OCI-LY3 (cell line): ENCODE data around the gene TAC3.

ENCODE experiments used
- CTCF ChIP-seq: fragments of 200-600, 300-600 bp; sonication (generic); IDR thresholded peaks from 2 replicates; pipeline ENCODE4 v1.5.1; 2014; ENCODE audit warnings: antibody characterized with exemption, low read length, low read depth
- EZH2phosphoT487 ChIP-seq: fragments of 200-600 bp; shearing (Covaris generic); IDR thresholded peaks from 2 replicates; pipeline ENCODE4 v1.6.1; 2018; ENCODE audit warnings: antibody characterized with exemption, mixed run types, low read depth

GRCh38 chr12:56987551-56988053 lies 28.7 kb downstream of the TAC3 start:
- TF ChIP-seq CTCF (peak; percentile 92), EZH2phosphoT487 (no peak)
